Measurements from ENCODE around the gene CLPSL1.

Gene CLPSL1

DNA sequence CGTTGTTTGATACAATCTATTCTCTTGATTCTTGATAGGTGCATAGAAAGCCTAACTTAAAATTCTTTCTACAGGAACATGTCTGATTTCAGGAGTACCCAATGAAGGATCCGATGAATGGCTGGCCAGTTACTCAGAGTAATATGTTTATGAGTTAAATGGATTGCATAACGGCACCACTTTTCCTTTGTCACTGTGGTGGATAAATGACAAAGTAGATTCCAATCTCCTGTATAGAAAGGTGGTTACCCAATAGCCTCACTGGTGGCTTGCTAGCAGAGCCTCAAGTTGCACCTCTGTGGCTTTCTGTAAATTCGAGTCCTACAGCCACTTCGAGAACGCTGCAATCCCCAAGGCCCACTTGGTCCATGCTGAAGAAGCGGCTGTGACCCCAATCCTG, 52.7 kb downstream of the CLPSL1 start:
- TF ChIP-seq, protein P1, sequence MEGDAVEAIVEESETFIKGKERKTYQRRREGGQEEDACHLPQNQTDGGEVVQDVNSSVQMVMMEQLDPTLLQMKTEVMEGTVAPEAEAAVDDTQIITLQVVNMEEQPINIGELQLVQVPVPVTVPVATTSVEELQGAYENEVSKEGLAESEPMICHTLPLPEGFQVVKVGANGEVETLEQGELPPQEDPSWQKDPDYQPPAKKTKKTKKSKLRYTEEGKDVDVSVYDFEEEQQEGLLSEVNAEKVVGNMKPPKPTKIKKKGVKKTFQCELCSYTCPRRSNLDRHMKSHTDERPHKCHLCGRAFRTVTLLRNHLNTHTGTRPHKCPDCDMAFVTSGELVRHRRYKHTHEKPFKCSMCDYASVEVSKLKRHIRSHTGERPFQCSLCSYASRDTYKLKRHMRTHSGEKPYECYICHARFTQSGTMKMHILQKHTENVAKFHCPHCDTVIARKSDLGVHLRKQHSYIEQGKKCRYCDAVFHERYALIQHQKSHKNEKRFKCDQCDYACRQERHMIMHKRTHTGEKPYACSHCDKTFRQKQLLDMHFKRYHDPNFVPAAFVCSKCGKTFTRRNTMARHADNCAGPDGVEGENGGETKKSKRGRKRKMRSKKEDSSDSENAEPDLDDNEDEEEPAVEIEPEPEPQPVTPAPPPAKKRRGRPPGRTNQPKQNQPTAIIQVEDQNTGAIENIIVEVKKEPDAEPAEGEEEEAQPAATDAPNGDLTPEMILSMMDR (IDR thresholded peaks at IDR 0.05; ENCODE audit: control extremely low read depth, extremely low read depth, low read depth, missing control alignments), result no peak
- POLR2A ChIA-PET, result no interaction called here
- no peak for DNase-seq (ENCODE audit: extremely low spot score)
- CTCF ChIA-PET, result no interaction called here
